Fibroblast of lung (primary cell): ENCODE results near the gene C9orf85. TPM values are rescaled to one million over a fixed set of nuclear protein-coding genes. Genes with fewer than 3 reads are reported as not detected.

Experiments used
- DNase-seq, 2 donors: peaks; one replicate each; pipeline versions ENCODE4 v3.0.0 to v3.0.0-alpha.2; 2010; ENCODE audit warnings: low read depth in 2 of 2
- H2AFZ ChIP-seq: 2 replicates; pipeline ENCODE4 v1.5.1; 2012; ENCODE audit warnings: low read length, control low read depth, inconsistent platforms
- H3K27ac ChIP-seq: 2 replicates; pipeline ENCODE4 v1.5.1; 2011; ENCODE audit warnings: low read length, control low read depth; ENCODE audit not compliant: insufficient read depth
- H3K27me3 ChIP-seq: 2 replicates; pipeline ENCODE4 v1.5.1; 2011; ENCODE audit warnings: mild to moderate bottlenecking, low read length; ENCODE audit not compliant: control insufficient read depth, insufficient read depth
- H3K36me3 ChIP-seq: 2 replicates; pipeline ENCODE4 v1.5.1; 2011; ENCODE audit warnings: low read length; ENCODE audit not compliant: control insufficient read depth, insufficient read depth
- H3K4me1 ChIP-seq: 2 replicates; pipeline ENCODE4 v1.5.1; 2011; ENCODE audit warnings: low read length; ENCODE audit not compliant: control insufficient read depth, insufficient read depth; ENCODE audit errors: extremely low read depth
- H3K4me2 ChIP-seq: 2 replicates; pipeline ENCODE4 v1.5.1; 2011; ENCODE audit warnings: low read length, control low read depth; ENCODE audit not compliant: insufficient read depth; ENCODE audit errors: extremely low read depth
- H3K4me3 ChIP-seq, 4 experiments: fragments of 200-600 bp in 1 of 4; sonication (generic) in 1 of 4; replicated peaks in 1 of 4; 2 replicates each; pipeline ENCODE4 v1.5.1; 2011 to 2016; ENCODE audit warnings: low read length in 4 of 4, low read depth in 3 of 4, mild to moderate bottlenecking in 3 of 4, control low read depth in 2 of 4, inconsistent platforms in 1 of 4, mixed read lengths in 1 of 4; ENCODE audit not compliant: insufficient read depth in 1 of 4; ENCODE audit errors: control extremely low read depth in 1 of 4
- H3K79me2 ChIP-seq: 2 replicates; pipeline ENCODE4 v1.5.1; 2012; ENCODE audit warnings: mild to moderate bottlenecking, low read length, inconsistent platforms; ENCODE audit not compliant: control insufficient read depth, insufficient read depth
- H3K9ac ChIP-seq: 2 replicates; pipeline ENCODE4 v1.5.1; 2011; ENCODE audit warnings: mild to moderate bottlenecking, low read length, control low read depth; ENCODE audit not compliant: insufficient read depth
- H3K9me3 ChIP-seq: 2 replicates; pipeline ENCODE4 v1.5.1; 2012; ENCODE audit warnings: low read depth, low read length; ENCODE audit not compliant: control insufficient read depth, insufficient read depth
- H4K20me1 ChIP-seq: 2 replicates; pipeline ENCODE4 v1.5.1; 2011; ENCODE audit warnings: low read length; ENCODE audit not compliant: control insufficient read depth, insufficient read depth; ENCODE audit errors: extremely low read depth
- CTCF ChIP-seq, 2 donors: IDR thresholded peaks in 1 of 2; conservative IDR thresholded peaks in 1 of 2; 1 replicate in 1 of 2; 2 replicates in 1 of 2; pipeline ENCODE4 v1.5.1; 2011 to 2012; ENCODE audit warnings: low read length in 2 of 2, control low read depth in 1 of 2, inconsistent platforms in 1 of 2, low read depth in 1 of 2, mild to moderate bottlenecking in 1 of 2
- EZH2 ChIP-seq: IDR thresholded peaks from 2 replicates; pipeline ENCODE4 v1.5.1; 2012; ENCODE audit warnings: low read length, control low read depth, mild to moderate bottlenecking; ENCODE audit errors: missing control alignments
- polyA minus RNA-seq: library from RNA; depleted of rRNA, polyadenylated mRNA; stranded (reverse); fragments of >200 nt; gene quantifications from 2 replicates; pipeline ENCODE4 v1.2.3, GENCODE V29; 2011; ENCODE audit warnings: low replicate concordance
- polyA plus RNA-seq, 2 donors: library from polyadenylated mRNA; depleted of rRNA in 1 of 2; stranded (reverse) in 1 of 2; unstranded in 1 of 2; fragments of >200 nt; gene quantifications; 2 replicates each; pipeline ENCODE4 v1.2.1, GENCODE V29; 2011 to 2012; ENCODE audit warnings: missing spikeins in 1 of 2
- total RNA-seq: library from RNA; depleted of rRNA; stranded (reverse); fragments of >200 nt; gene quantifications from 2 replicates; pipeline ENCODE4 v1.2.1, GENCODE V29; 2014

The C9orf85 gene
- total RNA-seq = 13.4 and 17.3 TPM in 2 replicates
- 21.7 and 22.5 TPM in 2 replicates for polyA plus RNA-seq
- polyA plus RNA-seq (2012) = 10.9 and 12.8 TPM in 2 replicates
- 2.5 and 7.0 TPM in 2 replicates for polyA minus RNA-seq

GRCh38 chr9:71911061-71911907 lies at the start of gene C9orf85, which contains the start of gene ABHD17B:
TSS of gene C9orf85 (plus strand) at chr9:71911639. CDS start at chr9:71911735, 96 bp downstream.
TSS of gene ABHD17B (minus strand) at chr9:71911193. CDS start at chr9:71875080, 36,113 bp downstream.
- TF ChIP-seq EZH2 (no peak), CTCF (conservative IDR thresholded peaks at IDR 0.05 in 1 of 2, IDR thresholded peaks at IDR 0.05 in 1 of 2; ENCODE audit: low read depth in 1 of 2, low read length in 2 of 2) (no peak)
- H2AFZ ChIP-seq = peak within 1 kb of the TSS; percentile 93
- peak within 1 kb of the TSS; percentile 84 for H3K4me2 ChIP-seq
- H3K79me2 ChIP-seq = peaks cover 76% of the 10 kb centered on the region
- DNase-seq = peak; percentile 99 to 100
- no peaks in the 10 kb centered on the region for H4K20me1 ChIP-seq
- peaks cover 4% of the 10 kb centered on the region for H3K4me1 ChIP-seq
- peak within 1 kb of the TSS; percentile 88 for H3K27ac ChIP-seq
- H3K36me3 ChIP-seq = no peaks in the 10 kb centered on the region
- no peaks in the 10 kb centered on the region for H3K9me3 ChIP-seq
- H3K9ac ChIP-seq = peak within 1 kb of the TSS; percentile 78
- H3K4me3 ChIP-seq = peak within 1 kb of the TSS; percentile 75 to 93 (median 92)
- no peaks in the 10 kb centered on the region for H3K27me3 ChIP-seq

- no peaks in the 10 kb centered on the region for H3K36me3 ChIP-seq
- no peaks in the 10 kb centered on the region for H3K27me3 ChIP-seq
- H3K4me1 ChIP-seq = no peaks in the 10 kb centered on the region
- no peak overlapping the region for H3K4me2 ChIP-seq
- no peaks in the 10 kb centered on the region for H4K20me1 ChIP-seq
- no peak overlapping the region for H3K4me3 ChIP-seq
- no peaks in the 10 kb centered on the region for H3K9me3 ChIP-seq
- no peak overlapping the region for H3K9ac ChIP-seq
- H3K27ac ChIP-seq = no peak overlapping the region
- DNase-seq = peak; percentile 6 to 64
- no peak overlapping the region for H2AFZ ChIP-seq
- TF ChIP-seq EZH2 (no peak), CTCF (conservative IDR thresholded peaks at IDR 0.05 in 1 of 2, IDR thresholded peaks at IDR 0.05 in 1 of 2; ENCODE audit: low read depth in 1 of 2, low read length in 2 of 2) (no peak)
- no peaks in the 10 kb centered on the region for H3K79me2 ChIP-seq
Measured at GRCh38 chr9:71863631-71864030, 47.8 kb upstream of the C9orf85 start.

GRCh38 chr9:71875345-71875744 lies 36.1 kb upstream of the C9orf85 start:
- H3K9ac ChIP-seq = no peak overlapping the region
- no peaks in the 10 kb centered on the region for H3K9me3 ChIP-seq
- H3K36me3 ChIP-seq = no peaks in the 10 kb centered on the region
- H3K27me3 ChIP-seq = no peaks in the 10 kb centered on the region
- TF ChIP-seq CTCF (conservative IDR thresholded peaks at IDR 0.05 in 1 of 2, IDR thresholded peaks at IDR 0.05 in 1 of 2; ENCODE audit: low read depth in 1 of 2, low read length in 2 of 2) (no peak), EZH2 (no peak)
- no peak overlapping the region for H3K4me2 ChIP-seq
- no peaks in the 10 kb centered on the region for H3K4me1 ChIP-seq
- no peak overlapping the region for H2AFZ ChIP-seq
- H3K79me2 ChIP-seq = peaks cover 20% of the 10 kb centered on the region
- H4K20me1 ChIP-seq = no peaks in the 10 kb centered on the region
- no peak for DNase-seq
- no peak overlapping the region for H3K27ac ChIP-seq
- no peak overlapping the region for H3K4me3 ChIP-seq
